ENCODE measurements around the gene THOC6. TPM values are rescaled to one million over a fixed set of nuclear protein-coding genes. Genes with fewer than 3 reads are reported as not detected.

THOC6 gene
- total RNA-seq, 1 experiment from 2014 or later, result 56.7 TPM

DNA sequence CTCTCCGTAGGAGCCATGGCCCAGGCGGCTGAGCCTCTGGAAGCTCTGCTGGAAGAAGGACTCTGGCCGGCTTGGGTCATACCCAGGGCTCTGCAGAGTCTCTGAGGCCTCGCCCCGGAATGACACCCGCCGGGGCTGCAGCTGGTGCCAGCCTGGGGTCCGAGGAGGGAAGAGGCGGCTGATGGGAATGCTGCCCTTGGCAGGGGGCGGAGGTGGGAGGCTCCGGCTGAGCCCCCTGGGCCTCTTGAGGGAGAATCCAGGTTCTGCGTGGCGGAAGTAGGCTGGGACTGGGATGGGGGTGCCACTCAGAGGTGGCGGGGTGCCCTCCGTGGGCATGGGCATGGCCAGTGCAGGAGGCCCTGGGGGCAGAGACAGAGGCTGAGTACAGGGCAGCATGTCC lies 47.2 kb upstream of the THOC6 start:
- peaks cover 55% of the 10 kb centered on the region for H3K4me1 ChIP-seq (ENCODE audit: control insufficient read depth, insufficient read depth, low read length)
- DNase-seq (ENCODE audit: low read depth, low spot score) (no peak), ATAC-seq (no peak)
- no TSS peak for BruUV-seq (replicated peaks)
- intact Hi-C loops (cut with micrococcal nuclease; ENCODE audit: unreplicated experiment), result no loop called here
- ChIA-PET CTCF (no interaction called here), POLR2A (no interaction called here)
- H3K4me3 ChIP-seq (ENCODE audit: low read depth in 2 of 2, low read length in 2 of 2), result no peak overlapping the region
- peaks cover 2% of the 10 kb centered on the region; the same call in 1 of the 2 replicates for H3K36me3 ChIP-seq (ENCODE audit: control insufficient read depth, insufficient read depth, low read length)
- H3K27ac ChIP-seq (ENCODE audit: low read length), result no peak overlapping the region
- H3K9me3 ChIP-seq (ENCODE audit: control insufficient read depth, insufficient read depth, low read depth, low read length), result no peaks in the 10 kb centered on the region
- in situ Hi-C loops (cut with HindIII; ENCODE audit: low pct_unique_long_range_greater_than_20kb, low sequenced_read_pairs), result no loop called here
- TF ChIP-seq SIN3A (IDR thresholded peaks at IDR 0.05; ENCODE audit: borderline replicate concordance, insufficient read depth, low read depth, low read length) (no peak), TCF7L2 (IDR thresholded peaks at IDR 0.05; ENCODE audit: low read depth, low read length) (no peak), POLR2AphosphoS5 (IDR thresholded peaks at IDR 0.05; ENCODE audit: low read depth, low read length) (no peak)
- TF ChIP-seq, protein P1, sequence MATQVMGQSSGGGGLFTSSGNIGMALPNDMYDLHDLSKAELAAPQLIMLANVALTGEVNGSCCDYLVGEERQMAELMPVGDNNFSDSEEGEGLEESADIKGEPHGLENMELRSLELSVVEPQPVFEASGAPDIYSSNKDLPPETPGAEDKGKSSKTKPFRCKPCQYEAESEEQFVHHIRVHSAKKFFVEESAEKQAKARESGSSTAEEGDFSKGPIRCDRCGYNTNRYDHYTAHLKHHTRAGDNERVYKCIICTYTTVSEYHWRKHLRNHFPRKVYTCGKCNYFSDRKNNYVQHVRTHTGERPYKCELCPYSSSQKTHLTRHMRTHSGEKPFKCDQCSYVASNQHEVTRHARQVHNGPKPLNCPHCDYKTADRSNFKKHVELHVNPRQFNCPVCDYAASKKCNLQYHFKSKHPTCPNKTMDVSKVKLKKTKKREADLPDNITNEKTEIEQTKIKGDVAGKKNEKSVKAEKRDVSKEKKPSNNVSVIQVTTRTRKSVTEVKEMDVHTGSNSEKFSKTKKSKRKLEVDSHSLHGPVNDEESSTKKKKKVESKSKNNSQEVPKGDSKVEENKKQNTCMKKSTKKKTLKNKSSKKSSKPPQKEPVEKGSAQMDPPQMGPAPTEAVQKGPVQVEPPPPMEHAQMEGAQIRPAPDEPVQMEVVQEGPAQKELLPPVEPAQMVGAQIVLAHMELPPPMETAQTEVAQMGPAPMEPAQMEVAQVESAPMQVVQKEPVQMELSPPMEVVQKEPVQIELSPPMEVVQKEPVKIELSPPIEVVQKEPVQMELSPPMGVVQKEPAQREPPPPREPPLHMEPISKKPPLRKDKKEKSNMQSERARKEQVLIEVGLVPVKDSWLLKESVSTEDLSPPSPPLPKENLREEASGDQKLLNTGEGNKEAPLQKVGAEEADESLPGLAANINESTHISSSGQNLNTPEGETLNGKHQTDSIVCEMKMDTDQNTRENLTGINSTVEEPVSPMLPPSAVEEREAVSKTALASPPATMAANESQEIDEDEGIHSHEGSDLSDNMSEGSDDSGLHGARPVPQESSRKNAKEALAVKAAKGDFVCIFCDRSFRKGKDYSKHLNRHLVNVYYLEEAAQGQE (IDR thresholded peaks at IDR 0.05; ENCODE audit: insufficient read depth in 1 of 2, low read depth in 2 of 2, low read length in 1 of 2), result no peak
- TF ChIP-seq, protein P2, sequence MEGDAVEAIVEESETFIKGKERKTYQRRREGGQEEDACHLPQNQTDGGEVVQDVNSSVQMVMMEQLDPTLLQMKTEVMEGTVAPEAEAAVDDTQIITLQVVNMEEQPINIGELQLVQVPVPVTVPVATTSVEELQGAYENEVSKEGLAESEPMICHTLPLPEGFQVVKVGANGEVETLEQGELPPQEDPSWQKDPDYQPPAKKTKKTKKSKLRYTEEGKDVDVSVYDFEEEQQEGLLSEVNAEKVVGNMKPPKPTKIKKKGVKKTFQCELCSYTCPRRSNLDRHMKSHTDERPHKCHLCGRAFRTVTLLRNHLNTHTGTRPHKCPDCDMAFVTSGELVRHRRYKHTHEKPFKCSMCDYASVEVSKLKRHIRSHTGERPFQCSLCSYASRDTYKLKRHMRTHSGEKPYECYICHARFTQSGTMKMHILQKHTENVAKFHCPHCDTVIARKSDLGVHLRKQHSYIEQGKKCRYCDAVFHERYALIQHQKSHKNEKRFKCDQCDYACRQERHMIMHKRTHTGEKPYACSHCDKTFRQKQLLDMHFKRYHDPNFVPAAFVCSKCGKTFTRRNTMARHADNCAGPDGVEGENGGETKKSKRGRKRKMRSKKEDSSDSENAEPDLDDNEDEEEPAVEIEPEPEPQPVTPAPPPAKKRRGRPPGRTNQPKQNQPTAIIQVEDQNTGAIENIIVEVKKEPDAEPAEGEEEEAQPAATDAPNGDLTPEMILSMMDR (IDR thresholded peaks at IDR 0.05), result no peak
- H3K27me3 ChIP-seq (ENCODE audit: control insufficient read depth, insufficient read depth, low read length), result no peaks in the 10 kb centered on the region

DNA sequence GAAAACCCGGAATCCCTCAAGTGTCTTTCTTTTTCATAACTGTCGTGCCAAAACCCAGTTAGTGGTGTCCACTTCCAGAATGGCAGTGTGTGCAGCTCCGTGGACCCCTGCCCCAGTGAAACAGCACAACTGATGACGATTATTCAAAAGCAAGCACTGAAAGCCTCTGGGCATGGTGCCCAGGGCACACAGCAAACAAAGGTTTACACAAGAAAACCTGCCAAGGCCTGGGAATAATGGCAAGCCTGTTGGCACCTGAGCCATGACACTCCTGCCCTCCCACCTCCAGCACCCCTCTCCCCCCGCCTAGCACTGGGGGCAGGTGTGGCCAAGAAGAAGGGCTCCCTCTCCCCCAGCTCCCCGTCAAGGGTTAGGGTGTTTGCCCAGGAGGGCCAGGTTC lies 46.4 kb upstream of the THOC6 start:
- no peak for DNase-seq (ENCODE audit: low read depth, low spot score)
- intact Hi-C loops (cut with micrococcal nuclease; ENCODE audit: unreplicated experiment), result no loop called here
- CTCF ChIA-PET, result no interaction called here
- POLR2A ChIA-PET, result no interaction called here
- TF ChIP-seq POLR2AphosphoS5 (IDR thresholded peaks at IDR 0.05; ENCODE audit: low read depth, low read length), result no peak
- TF ChIP-seq, protein P2 (IDR thresholded peaks at IDR 0.05), result no peak
- no peak for TF ChIP-seq SIN3A (IDR thresholded peaks at IDR 0.05; ENCODE audit: borderline replicate concordance, insufficient read depth, low read depth, low read length)
- TF ChIP-seq, protein P1 (IDR thresholded peaks at IDR 0.05; ENCODE audit: insufficient read depth in 1 of 2, low read depth in 2 of 2, low read length in 1 of 2), result no peak
- no peak for TF ChIP-seq TCF7L2 (IDR thresholded peaks at IDR 0.05; ENCODE audit: low read depth, low read length)
- H3K27ac ChIP-seq (ENCODE audit: low read length), result peak overlapping the region; percentile 59
- no TSS peak for BruUV-seq (replicated peaks)
- H3K36me3 ChIP-seq (ENCODE audit: control insufficient read depth, insufficient read depth, low read length), result peaks cover 2% of the 10 kb centered on the region; the same call in 1 of the 2 replicates
- H3K4me3 ChIP-seq (ENCODE audit: low read depth in 2 of 2, low read length in 2 of 2), result no peak overlapping the region
- ATAC-seq, result no peak
- in situ Hi-C loops (cut with HindIII; ENCODE audit: low pct_unique_long_range_greater_than_20kb, low sequenced_read_pairs), result no loop called here
- no peaks in the 10 kb centered on the region for H3K27me3 ChIP-seq (ENCODE audit: control insufficient read depth, insufficient read depth, low read length)
- H3K4me1 ChIP-seq (ENCODE audit: control insufficient read depth, insufficient read depth, low read length), result peaks cover 53% of the 10 kb centered on the region
- H3K9me3 ChIP-seq (ENCODE audit: control insufficient read depth, insufficient read depth, low read depth, low read length), result no peaks in the 10 kb centered on the region
